Gastroesophageal sphincter (tissue), 3 donors: Measurements from ENCODE around the gene ZDHHC12.

Experiments
- CTCF ChIP-seq, 4 experiments: fragments of 200-600 bp in 2 of 4; fragments of 450-650 bp in 2 of 4; sonication (generic) in 1 of 4; IDR thresholded peaks; one replicate each; pipeline ENCODE4 v1.5.1; 2017 to 2019; ENCODE audit warnings: antibody characterized with exemption in 4 of 4, mild to moderate bottlenecking in 2 of 4, moderate library complexity in 2 of 4
- POLR2A ChIP-seq, 2 donors: fragments of 450-650 bp; IDR thresholded peaks; one replicate each; pipeline ENCODE4 v1.6.1; 2017; ENCODE audit warnings: antibody characterized with exemption in 2 of 2, mild to moderate bottlenecking in 2 of 2, moderate library complexity in 1 of 2

GRCh38 chr9:128773049-128773448 is 49.1 kb upstream of the ZDHHC12 start:
- no peak for TF ChIP-seq POLR2A (IDR thresholded peaks at IDR 0.05)
- TF ChIP-seq CTCF (IDR thresholded peaks at IDR 0.05): no peak
